Globus pallidus (tissue), 1 donor: ENCODE measurements around the gene TAPBP.
"Not testable (repeated sequence)": the region's sequence is repeated elsewhere in the genome, so short reads cannot be mapped to it uniquely, and the experiment has no call there.

Source experiments
- DNase-seq: peaks from one replicate; pipeline ENCODE4 v3.0.0-alpha.2; 2015; ENCODE audit warnings: low spot score

Gene TAPBP

GRCh38 chr6:33276581-33276863 lies 37.4 kb downstream of the TAPBP start:
- no peak for DNase-seq

- DNase-seq = not testable (repeated sequence)
These were observed 37.9 kb downstream of the TAPBP start for GRCh38 chr6:33275795-33276580.

GRCh38 chr6:33273924-33274902 lies 39.7 kb downstream of the TAPBP start:
- DNase-seq = no peak

- no peak for DNase-seq
These were observed 40.6 kb downstream of the TAPBP start for GRCh38 chr6:33273129-33273923.

- DNase-seq = peak; percentile 9
These were observed 41.4 kb downstream of the TAPBP start for GRCh38 chr6:33272275-33273128.

GRCh38 chr6:33271468-33272274 lies 42.2 kb downstream of the TAPBP start, which contains the start of the genes RPS18 and VPS52:
TSS of gene RPS18 (plus strand) at chr6:33272075. CDS start at chr6:33272120, 45 bp downstream.
TSS of gene VPS52 (minus strand) at chr6:33271876. CDS start at chr6:33271675, 201 bp downstream.
- peak; percentile 99 for DNase-seq

GRCh38 chr6:33271117-33271467 lies 42.8 kb downstream of the TAPBP start:
- no peak for DNase-seq

- DNase-seq = no peak
These were observed 49.9 kb downstream of the TAPBP start for GRCh38 chr6:33264015-33264414.

GRCh38 chr6:33262490-33262889 lies 51.4 kb downstream of the TAPBP start:
- DNase-seq = not testable (repeated sequence)

- no peak for DNase-seq
These were observed 54.8 kb downstream of the TAPBP start for GRCh38 chr6:33259032-33259431.

- DNase-seq = no peak
These were observed 59.3 kb downstream of the TAPBP start for GRCh38 chr6:33254591-33254990.

GRCh38 chr6:33252759-33253158 lies 61.1 kb downstream of the TAPBP start:
- DNase-seq = no peak

- no peak for DNase-seq
These were observed 62.4 kb downstream of the TAPBP start for GRCh38 chr6:33251395-33252012.

GRCh38 chr6:33250731-33251130 lies 63.1 kb downstream of the TAPBP start:
- DNase-seq = no peak

GRCh38 chr6:33249732-33250630 lies 63.9 kb downstream of the TAPBP start:
- peak; percentile 7 for DNase-seq
